ENCODE results near the gene FLAD1.
A peak's percentile ranks its signal among the peaks of the same experiment; 100 is the strongest.
"Not testable (repeated sequence)": the region's sequence is repeated elsewhere in the genome, so short reads cannot be mapped to it uniquely, and the experiment has no call there.

Gene FLAD1

GRCh38 chr1:154993572-154994268 lies 10.6 kb downstream of the FLAD1 start, which contains the start of gene LENEP:
TSS of gene LENEP (plus strand) at chr1:154993586. CDS start at chr1:154993608, 22 bp downstream.
- no peaks in the 10 kb centered on the region for H3K27me3 ChIP-seq (ENCODE audit: insufficient read depth, poor library complexity, severe bottlenecking)
- no peaks in the 10 kb centered on the region for H3K9me3 ChIP-seq (ENCODE audit: severe bottlenecking)
- no peak within 1 kb of the TSS for H3K4me3 ChIP-seq (ENCODE audit: severe bottlenecking)
- DNase-seq (ENCODE audit: low spot score), result peak; percentile 42
- no peaks in the 10 kb centered on the region for H3K4me1 ChIP-seq (ENCODE audit: insufficient read depth, poor library complexity, severe bottlenecking)
- H3K36me3 ChIP-seq (ENCODE audit: low read depth), result peaks cover 24% of the 10 kb centered on the region
- peak within 1 kb of the TSS; percentile 13 for H3K27ac ChIP-seq (ENCODE audit: poor library complexity, severe bottlenecking)
- ATAC-seq (ENCODE audit: low read depth), result no peak; the same call in 2 of the 3 replicates
- no peak for TF ChIP-seq CTCF (IDR thresholded peaks at IDR 0.05; ENCODE audit: poor library complexity, severe bottlenecking)

GRCh38 chr1:154994269-154994587 lies 11.1 kb downstream of the FLAD1 start:
- ATAC-seq (ENCODE audit: low read depth) (no peak), DNase-seq (ENCODE audit: low spot score) (no peak)
- Histone ChIP-seq H3K4me1 (ENCODE audit: insufficient read depth, poor library complexity, severe bottlenecking) (no peaks in the 10 kb centered on the region), H3K4me3 (ENCODE audit: severe bottlenecking) (no peak overlapping the region), H3K27me3 (ENCODE audit: insufficient read depth, poor library complexity, severe bottlenecking) (no peaks in the 10 kb centered on the region), H3K36me3 (ENCODE audit: low read depth) (peaks cover 19% of the 10 kb centered on the region), H3K9me3 (ENCODE audit: severe bottlenecking) (no peaks in the 10 kb centered on the region), H3K27ac (ENCODE audit: poor library complexity, severe bottlenecking) (peak overlapping the region; percentile 13)
- no peak for TF ChIP-seq CTCF (IDR thresholded peaks at IDR 0.05; ENCODE audit: poor library complexity, severe bottlenecking)

- Histone ChIP-seq H3K27me3 (ENCODE audit: insufficient read depth, poor library complexity, severe bottlenecking) (no peaks in the 10 kb centered on the region), H3K9me3 (ENCODE audit: severe bottlenecking) (no peaks in the 10 kb centered on the region), H3K4me3 (ENCODE audit: severe bottlenecking) (no peak overlapping the region), H3K4me1 (ENCODE audit: insufficient read depth, poor library complexity, severe bottlenecking) (no peaks in the 10 kb centered on the region), H3K27ac (ENCODE audit: poor library complexity, severe bottlenecking) (no peak overlapping the region), H3K36me3 (ENCODE audit: low read depth) (peaks cover 15% of the 10 kb centered on the region)
- no peak for DNase-seq (ENCODE audit: low spot score)
- no peak for ATAC-seq (ENCODE audit: low read depth)
- TF ChIP-seq CTCF (IDR thresholded peaks at IDR 0.05; ENCODE audit: poor library complexity, severe bottlenecking), result no peak
Observed at GRCh38 chr1:154994591-154994990, 11.4 kb downstream of the FLAD1 start.

- not testable (repeated sequence) for H3K9me3 ChIP-seq (ENCODE audit: severe bottlenecking)
Observed at GRCh38 chr1:154995301-154995983, 12.3 kb downstream of the FLAD1 start.

More at GRCh38 chr1:154995301-154995983, 12.3 kb downstream of the FLAD1 start:
- peak; percentile 60 for DNase-seq (ENCODE audit: low spot score)
- 0 out of 3 replicates have a peak, but pooled peaks have one; percentile 24 for ATAC-seq (ENCODE audit: low read depth)
- H3K36me3 ChIP-seq (ENCODE audit: low read depth); H3K4me1 ChIP-seq (ENCODE audit: insufficient read depth, poor library complexity, severe bottlenecking); H3K27ac ChIP-seq (ENCODE audit: poor library complexity, severe bottlenecking); H3K4me3 ChIP-seq (ENCODE audit: severe bottlenecking); H3K27me3 ChIP-seq (ENCODE audit: insufficient read depth, poor library complexity, severe bottlenecking): not testable (repeated sequence)
- TF ChIP-seq CTCF (IDR thresholded peaks at IDR 0.05; ENCODE audit: poor library complexity, severe bottlenecking), result peak; percentile 79
